GM10266 (cell line): ENCODE results near the gene OMG.
"Not testable (repeated sequence)": the region's sequence is repeated elsewhere in the genome, so short reads cannot be mapped to it uniquely, and the experiment has no call there.

ENCODE experiments used
- DNase-seq: peaks from one replicate; pipeline ENCODE4 v3.0.0; 2012; ENCODE audit errors: extremely low spot score
- CTCF ChIP-seq: IDR thresholded peaks from 2 replicates; pipeline ENCODE4 v1.5.1; 2012; ENCODE audit warnings: mild to moderate bottlenecking, low read depth; ENCODE audit not compliant: control insufficient read depth, insufficient read depth; ENCODE audit errors: missing control alignments

The OMG gene

GRCh38 chr17:31313982-31314781 lies 17.1 kb upstream of the OMG start, which contains the start of gene EVI2B:
EVI2B (minus strand) TSS chr17:31314054; CDS start chr17:31305609, 8,445 bp downstream.
- TF ChIP-seq CTCF: no peak
- DNase-seq: peak; percentile 14

GRCh38 chr17:31312223-31312622 lies 15.2 kb upstream of the OMG start:
- peak; percentile 30 for TF ChIP-seq CTCF
- not testable (repeated sequence) for DNase-seq

- no peak for DNase-seq
- TF ChIP-seq CTCF: no peak
Observed at GRCh38 chr17:31311526-31311925, 14.5 kb upstream of the OMG start.

- TF ChIP-seq CTCF: no peak
- DNase-seq: no peak
Observed at GRCh38 chr17:31310886-31311285, 13.8 kb upstream of the OMG start.

DNA sequence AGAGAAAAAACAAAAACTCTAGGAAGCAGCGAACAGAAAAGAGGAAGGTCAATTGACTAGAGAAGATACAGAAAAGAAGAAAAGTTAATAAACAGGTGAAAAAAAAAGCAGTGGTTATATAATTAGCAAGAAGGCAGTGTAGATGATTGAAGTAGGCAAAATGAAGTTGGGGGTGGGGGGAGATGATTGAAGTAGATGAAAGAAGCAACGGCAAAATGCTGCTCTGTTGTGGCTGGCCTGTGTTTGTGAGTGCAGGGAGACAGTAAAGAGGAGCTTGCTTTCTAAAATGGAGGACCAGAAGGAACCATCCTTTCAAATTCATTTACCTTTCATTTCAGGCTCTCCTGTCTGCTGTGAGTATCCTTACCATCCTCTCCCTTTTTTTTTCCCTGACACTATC lies 13.2 kb upstream of the OMG start:
- no peak for TF ChIP-seq CTCF
- no peak for DNase-seq

GRCh38 chr17:31309556-31309955 lies 12.5 kb upstream of the OMG start:
- no peak for TF ChIP-seq CTCF
- peak; percentile 43 for DNase-seq
